ENCODE results near the gene ZNF549.

- peak; percentile 68 for TF ChIP-seq POLR2A (IDR thresholded peaks at IDR 0.05; ENCODE audit: low read length)
- TF ChIP-seq GATA1 (IDR thresholded peaks at IDR 0.05; ENCODE audit: low read depth, low read length) = no peak
Measured at GRCh38 chr19:57559404-57560025, 32.4 kb downstream of the ZNF549 start, which contains the start of gene ZNF550.

Data from erythroblast (primary cell).